Measurements from ENCODE around the gene LST1. TPM values are rescaled to one million over a fixed set of nuclear protein-coding genes. Genes with fewer than 3 reads are reported as not detected.

Gene LST1
- total RNA-seq, 1 experiment from 2014 or later = not detected

DNA sequence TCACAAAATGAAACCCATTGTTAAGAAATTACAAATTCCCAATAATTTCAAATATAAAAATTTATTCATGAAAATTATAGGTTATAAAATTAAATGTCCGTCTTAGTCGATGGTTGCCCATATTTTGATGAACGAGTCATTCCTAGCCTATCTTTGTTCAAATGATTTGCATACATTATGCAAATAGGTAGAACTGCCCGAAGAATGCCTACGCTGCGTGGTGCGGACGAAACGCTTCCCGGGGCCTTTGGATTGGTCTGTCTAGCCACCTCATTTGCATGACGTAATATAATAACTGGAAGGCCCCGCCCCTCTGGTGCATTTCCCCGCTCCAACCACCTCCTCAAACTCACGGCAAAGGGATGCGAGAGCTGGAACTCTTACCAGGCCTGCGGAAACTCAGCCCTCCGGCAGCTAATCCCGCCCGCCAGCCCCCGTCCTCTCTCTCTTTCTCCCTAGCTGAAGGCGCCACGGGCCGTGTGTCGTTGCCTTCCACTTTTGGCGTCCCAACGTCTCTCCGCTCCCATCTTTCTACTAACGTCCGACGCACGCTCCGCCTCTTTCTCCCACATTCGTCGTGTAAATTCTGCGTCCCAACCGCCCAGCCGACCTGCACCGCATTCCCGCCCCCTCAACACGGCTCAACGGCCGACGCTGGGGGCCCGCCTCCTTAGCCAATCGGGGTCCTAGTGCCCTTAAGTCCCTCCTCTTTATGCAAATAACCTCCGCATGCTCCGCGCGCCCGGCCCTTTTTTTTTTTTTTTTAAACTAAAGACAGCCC lies 33.9 kb downstream of the LST1 start:
- DNase-seq (ENCODE audit: low read depth) = peak; percentile 100

DNA sequence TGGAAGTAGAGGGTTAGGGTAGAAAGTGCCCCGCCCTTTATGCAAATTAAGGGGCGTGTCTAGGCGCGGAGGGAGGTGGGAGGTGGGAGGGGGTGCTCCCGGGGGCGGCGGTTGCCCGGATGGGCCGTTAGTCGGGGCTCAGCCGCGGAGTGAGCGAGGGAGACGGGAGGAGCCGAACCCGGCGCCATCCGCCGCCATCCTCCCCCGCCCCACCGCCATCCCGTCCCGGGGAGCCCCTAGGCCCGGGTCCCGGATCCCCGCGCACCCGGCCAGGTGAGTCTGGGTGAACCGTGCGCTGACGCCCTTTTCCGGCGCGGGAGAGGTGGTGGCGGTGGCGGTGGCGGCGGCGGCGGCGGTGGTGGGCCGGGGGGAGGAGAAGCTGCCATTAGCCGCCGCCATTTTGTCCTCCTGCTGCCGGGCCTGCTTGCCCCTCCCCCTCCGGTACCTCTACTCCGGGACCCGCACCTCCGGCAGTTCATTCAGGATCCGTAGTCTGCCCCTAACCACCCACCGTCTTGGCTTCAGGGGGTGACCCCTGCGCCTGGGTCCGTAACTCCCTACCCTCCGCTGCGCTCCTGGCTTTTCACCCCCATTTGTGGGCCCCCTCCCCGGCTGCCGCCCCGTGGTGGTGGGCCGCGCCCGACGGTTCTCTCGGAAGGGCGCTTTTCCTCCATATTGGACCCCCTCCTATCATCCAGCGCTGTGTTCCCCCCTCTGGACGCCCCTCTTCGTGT lies 34.7 kb downstream of the LST1 start, which contains the start of gene PRRC2A:
Gene PRRC2A, plus strand, starts transcription at position 130 of the 734 bp plus-strand sequence. CDS start 2,075 bp downstream, outside the sequence.
- no peak for DNase-seq (ENCODE audit: low read depth)

DNA sequence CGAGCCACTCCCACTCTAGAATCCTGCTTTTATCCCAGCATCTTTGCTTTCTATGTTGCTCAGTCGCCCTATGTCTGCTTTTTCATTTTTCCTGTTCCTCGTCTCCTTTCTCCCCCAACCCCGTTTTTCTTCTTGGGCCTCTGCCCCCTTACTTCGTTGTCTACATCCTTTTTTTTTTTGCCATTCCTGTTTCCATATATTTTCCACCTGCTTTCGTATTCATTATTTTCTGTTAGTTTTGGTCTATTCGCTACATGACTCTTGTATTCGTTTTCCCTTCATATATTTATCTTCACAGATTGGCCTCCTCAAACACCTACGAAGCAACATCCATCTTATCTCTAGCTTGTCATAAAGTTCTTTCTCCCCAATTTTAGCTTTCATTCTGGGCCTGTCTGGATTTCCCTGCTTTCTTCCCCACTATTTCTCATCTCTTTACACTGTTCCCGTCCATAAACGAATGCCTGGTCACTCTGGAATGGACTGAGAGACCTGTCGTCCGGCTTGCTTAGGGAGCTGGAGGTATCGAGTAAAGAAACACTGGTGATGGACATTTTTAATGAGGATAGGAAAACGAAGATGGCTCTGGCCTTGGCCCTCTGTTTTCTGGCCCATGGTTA lies 35.4 kb downstream of the LST1 start:
- DNase-seq (ENCODE audit: low read depth) = no peak

DNA sequence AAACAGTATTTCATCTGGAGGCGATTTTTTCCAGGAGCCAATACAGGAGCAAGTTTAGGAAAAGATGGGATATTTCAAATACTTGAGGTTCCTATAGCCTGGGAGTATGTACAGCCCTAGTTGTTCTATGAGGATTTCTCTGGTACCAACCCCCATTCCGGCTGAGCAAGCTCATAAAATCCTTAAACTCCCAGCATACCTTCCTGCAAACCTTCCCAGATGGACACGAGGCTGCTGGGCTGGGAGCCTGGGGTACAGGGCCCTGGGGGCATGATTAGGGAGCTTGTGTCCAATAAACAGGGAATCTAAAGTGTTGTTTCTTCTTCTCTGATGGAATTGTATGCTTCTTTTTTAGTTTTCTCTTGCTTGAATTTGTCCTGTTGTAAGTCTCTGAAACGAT lies 35.9 kb downstream of the LST1 start:
- DNase-seq (ENCODE audit: low read depth) = peak; percentile 49

DNA sequence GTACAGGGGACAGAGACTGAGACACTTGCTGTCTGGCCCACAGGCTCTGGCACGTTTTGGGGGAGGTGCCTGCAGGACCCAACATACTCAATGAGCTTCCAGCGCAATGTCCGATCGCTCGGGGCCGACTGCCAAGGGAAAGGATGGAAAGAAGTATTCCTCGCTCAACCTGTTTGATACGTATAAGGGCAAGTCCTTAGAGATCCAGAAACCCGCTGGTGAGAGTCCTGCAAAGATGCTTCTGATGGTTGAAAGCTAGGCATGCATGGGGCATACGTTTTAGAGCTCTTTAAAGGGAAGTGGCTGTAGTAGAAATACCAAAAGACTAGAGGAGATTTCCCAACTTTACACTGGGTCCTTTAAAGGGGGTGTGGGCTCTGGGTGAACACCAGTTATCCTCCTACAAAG lies 36.6 kb downstream of the LST1 start:
- DNase-seq (ENCODE audit: low read depth) = no peak

DNA sequence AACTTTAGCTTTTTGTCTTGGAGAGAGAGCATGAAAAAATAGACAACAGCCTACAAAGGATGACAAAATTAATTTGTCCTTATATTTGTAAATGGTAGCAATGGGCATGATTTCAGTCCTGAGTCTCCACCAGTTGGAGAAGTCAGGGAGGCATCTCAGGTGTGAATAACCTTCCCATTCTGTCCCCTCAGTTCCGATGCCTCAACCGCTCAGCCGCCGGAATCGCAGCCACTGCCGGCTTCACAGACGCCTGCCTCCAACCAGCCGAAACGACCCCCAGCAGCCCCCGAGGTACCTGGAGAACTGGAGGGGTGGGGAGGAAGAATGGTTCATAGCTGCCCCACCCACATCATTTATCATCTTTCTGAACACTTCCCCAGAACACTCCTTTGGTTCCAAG lies 38.0 kb downstream of the LST1 start:
- DNase-seq (ENCODE audit: low read depth) = no peak

DNA sequence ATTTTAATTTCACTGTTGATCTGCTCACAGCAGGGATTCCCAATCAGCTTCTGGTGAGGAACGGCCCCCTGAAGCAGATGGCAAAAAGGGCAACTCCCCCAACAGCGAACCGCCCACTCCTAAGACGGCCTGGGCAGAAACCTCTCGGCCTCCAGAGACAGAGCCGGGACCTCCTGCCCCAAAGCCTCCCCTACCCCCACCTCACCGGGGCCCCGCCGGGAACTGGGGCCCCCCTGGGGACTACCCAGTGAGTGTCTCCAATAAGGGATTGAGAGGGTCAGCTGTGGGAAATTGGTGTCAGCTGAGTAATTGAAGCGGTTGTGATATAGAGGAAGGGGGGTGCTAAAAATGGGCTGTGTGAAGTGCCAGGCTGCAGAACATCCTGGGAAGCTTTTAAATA lies 40.9 kb downstream of the LST1 start:
- no peak for DNase-seq (ENCODE audit: low read depth)

DNA sequence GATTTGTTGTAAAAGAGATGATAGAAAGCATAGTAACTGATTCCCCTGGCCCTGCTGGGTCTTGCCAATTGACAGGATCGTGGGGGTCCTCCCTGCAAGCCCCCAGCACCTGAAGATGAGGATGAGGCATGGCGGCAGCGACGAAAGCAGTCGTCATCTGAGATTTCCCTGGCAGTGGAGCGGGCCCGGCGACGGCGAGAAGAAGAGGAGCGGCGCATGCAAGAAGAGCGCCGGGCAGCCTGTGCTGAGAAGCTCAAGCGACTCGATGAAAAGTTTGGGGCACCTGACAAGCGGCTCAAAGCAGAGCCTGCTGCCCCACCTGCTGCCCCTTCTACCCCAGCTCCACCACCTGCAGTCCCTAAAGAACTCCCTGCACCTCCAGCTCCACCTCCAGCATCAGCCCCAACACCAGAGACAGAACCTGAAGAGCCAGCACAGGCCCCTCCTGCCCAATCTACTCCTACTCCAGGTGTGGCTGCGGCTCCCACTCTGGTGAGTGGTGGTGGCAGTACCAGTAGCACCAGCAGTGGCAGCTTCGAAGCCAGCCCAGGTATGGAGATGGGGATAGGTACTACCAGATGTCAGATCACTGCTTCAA lies 41.7 kb downstream of the LST1 start:
- DNase-seq (ENCODE audit: low read depth) = no peak

DNA sequence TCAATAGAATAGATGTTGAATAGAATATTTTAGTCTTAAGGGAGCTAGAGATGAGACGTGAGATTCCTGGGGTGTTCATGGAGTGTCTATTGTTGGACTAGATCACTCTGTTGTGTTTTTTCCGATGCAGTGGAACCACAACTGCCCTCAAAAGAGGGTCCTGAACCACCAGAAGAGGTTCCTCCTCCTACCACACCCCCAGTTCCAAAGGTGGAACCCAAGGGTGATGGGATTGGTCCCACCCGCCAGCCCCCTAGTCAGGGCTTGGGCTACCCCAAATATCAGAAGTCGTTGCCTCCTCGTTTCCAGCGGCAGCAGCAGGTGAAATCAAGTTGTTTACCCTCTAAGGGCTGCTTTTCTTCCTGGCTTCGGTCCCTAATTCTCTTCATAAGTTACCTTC lies 42.9 kb downstream of the LST1 start:
- DNase-seq (ENCODE audit: low read depth) = no peak

DNA sequence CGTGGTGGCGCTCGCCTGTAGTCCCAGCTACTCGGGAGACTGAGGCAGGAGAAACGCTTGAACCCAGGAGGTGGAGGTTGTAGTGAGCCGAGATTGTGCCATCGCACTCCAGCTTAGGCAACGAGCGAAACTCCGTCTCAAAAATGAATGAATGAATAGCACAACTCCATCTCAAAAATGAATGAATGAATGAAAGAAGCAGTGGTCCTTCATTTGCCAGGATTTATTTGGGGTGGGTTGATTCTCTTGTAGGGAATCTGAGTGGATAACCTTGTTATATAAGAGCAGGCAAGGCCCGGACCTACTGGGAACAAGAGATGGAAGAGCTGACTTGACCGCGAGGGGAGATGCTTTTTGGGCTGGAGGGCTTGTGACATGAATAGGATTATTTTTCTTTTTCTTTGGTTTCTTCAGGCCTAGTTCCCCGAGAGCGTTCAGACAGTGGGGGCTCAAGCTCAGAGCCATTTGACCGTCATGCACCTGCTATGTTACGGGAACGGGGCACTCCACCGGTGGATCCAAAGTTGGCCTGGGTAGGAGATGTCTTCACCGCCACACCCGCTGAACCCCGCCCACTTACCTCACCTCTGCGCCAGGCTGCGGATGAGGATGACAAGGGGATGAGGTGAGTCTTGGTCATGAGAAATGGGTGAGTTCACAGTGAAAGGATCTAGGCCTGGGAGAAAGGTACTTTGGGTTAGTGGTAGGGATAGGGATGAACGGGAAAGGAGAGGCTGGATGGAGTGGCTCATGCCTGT lies 44.3 kb downstream of the LST1 start:
- DNase-seq (ENCODE audit: low read depth) = no peak

DNA sequence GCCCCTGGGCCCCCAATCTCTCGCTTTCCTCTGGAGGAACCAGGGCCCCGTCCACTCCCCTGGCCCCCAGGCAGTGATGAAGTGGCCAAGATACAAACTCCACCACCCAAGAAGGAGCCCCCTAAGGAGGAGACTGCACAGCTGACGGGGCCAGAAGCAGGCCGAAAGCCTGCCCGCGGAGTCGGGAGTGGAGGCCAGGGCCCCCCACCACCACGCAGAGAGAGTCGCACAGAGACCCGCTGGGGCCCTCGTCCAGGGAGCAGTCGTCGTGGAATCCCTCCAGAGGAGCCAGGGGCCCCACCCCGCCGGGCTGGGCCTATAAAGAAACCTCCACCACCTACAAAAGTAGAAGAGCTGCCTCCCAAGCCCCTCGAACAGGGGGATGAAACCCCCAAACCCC lies 45.1 kb downstream of the LST1 start:
- DNase-seq (ENCODE audit: low read depth) = no peak

DNA sequence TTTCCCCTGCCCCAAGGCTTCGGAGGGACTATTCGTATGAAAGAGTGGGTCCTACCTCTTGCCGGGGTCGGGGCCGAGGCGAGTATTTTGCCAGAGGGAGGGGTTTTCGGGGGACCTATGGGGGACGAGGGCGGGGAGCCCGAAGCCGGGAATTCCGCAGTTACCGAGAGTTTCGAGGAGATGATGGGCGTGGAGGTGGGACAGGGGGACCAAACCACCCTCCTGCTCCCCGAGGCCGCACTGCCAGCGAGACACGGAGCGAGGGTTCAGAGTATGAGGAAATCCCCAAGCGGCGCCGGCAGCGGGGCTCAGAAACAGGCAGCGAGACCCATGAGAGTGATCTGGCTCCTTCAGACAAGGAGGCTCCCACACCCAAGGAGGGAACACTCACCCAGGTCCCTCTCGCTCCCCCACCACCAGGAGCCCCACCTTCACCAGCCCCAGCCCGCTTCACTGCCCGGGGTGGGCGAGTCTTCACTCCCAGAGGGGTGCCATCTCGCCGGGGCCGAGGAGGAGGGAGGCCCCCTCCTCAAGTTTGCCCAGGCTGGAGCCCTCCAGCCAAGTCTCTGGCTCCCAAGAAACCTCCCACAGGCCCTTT lies 45.7 kb downstream of the LST1 start:
- no peak for DNase-seq (ENCODE audit: low read depth)

DNA sequence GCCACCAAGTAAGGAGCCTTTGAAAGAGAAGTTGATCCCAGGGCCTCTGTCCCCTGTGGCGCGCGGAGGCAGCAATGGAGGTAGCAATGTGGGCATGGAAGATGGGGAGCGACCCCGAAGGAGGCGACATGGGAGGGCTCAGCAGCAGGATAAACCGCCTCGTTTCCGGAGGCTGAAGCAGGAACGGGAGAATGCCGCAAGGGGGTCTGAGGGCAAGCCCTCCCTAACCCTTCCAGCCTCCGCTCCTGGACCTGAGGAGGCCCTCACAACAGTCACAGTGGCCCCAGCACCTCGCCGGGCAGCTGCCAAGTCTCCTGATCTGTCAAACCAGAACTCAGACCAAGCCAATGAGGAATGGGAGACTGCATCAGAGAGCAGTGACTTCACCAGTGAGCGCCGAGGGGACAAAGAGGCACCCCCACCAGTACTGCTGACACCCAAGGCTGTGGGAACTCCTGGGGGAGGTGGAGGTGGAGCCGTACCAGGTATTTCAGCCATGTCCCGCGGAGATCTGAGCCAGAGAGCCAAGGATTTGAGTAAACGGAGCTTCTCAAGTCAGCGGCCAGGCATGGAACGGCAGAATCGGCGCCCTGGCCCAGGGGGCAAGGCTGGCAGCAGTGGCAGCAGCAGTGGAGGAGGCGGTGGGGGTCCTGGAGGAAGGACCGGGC lies 46.3 kb downstream of the LST1 start:
- no peak for DNase-seq (ENCODE audit: low read depth)

DNA sequence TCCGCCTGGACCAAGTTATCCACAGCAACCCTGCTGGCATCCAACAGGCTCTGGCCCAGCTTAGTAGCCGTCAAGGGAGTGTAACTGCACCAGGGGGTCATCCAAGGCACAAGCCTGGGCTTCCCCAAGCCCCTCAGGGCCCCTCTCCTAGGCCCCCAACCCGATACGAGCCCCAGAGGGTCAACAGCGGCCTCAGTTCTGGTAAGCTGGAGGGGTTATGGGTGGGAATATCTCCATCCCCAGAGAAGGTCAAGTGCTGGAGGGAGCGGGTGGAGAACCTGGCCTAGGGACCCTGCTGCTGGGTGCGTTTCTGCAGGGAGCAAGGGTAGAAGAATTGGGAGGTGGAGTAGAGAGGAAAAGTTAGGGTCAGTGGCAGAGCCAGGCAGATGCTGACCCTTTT lies 47.4 kb downstream of the LST1 start:
- no peak for DNase-seq (ENCODE audit: low read depth)

DNA sequence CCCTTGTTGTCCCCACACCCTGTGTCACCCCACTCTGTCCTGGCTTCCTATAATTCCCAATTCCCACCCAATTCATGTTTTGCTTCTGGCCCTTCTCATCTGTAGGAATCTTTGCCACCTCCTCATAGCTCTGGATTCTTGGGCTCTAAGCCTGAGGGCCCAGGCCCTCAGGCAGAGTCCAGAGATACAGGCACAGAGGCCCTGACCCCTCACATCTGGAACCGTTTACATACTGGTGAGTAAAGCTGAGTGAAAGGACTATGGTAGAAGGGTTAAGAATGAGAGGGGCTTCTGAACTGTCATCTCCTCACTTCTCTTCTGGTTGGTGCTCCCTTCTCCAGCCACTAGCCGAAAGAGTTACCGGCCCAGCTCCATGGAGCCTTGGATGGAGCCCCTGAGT lies 48.1 kb downstream of the LST1 start:
- DNase-seq (ENCODE audit: low read depth) = no peak

DNA sequence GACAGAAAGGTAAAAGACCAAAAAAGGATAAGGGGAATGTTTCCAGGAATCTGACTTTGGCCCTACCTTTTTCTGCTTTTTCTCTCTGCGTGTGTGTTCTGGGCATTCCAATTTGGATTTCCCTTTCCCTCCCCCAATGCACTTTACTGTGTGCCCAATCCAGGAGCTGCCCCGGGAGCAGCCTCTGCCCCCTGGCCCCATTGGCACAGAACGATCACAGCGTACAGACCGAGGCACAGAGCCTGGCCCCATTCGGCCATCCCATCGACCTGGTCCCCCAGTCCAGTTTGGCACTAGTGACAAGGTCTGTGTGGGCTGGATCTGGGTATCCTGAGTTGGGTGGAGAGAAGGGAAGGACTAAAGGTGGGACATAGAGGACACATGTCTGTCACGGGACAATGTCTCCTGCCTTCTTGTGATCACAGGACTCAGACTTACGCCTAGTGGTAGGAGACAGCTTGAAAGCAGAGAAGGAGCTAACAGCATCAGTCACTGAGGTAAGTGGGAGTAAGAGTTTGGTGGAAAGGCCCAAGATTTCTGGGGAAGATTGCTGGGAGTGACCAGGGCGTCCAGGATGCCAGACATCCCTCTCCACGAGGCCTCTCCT lies 49.0 kb downstream of the LST1 start:
- DNase-seq (ENCODE audit: low read depth) = no peak

DNA sequence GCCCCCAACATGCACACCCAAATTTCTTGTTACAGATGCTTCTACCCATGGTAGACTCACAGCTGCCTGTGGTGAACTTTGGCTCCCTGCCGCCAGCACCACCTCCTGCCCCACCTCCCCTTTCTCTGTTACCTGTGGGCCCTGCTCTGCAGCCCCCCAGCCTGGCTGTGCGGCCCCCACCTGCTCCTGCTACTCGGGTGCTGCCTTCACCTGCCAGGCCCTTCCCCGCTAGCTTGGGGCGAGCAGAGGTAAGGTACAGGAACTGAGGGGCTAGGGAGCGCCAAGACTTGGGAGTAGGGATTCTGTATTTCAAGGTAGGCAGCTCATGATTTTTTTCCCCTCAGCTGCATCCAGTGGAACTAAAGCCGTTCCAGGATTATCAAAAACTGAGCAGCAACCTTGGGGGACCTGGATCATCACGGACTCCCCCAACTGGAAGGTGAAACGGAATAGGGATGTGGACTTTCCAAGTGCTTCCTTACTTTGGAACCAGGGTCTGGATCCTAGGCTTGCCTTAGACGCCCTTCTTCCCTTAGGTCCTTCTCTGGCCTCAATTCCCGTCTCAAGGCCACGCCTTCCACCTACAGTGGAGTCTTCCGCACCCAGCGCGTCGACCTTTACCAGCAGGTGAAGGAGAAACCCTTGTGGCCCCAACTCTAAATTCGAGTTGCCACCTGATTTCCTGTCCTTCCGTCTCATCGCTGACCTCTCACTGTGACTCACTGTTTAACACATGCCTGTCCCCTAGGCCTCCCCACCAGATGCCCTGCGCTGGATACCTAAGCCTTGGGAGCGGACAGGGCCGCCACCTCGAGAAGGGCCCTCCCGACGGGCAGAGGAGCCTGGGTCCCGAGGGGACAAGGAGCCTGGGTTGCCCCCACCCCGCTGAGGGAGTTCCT lies 50.9 kb downstream of the LST1 start:
- peak; percentile 39 for DNase-seq (ENCODE audit: low read depth)

All from M059J (cell line).